HepG2 (cell line): ENCODE results near the gene MRRF. TPM values are rescaled to one million over a fixed set of nuclear protein-coding genes. Genes with fewer than 3 reads are reported as not detected.
A peak's percentile ranks its signal among the peaks of the same experiment; 100 is the strongest.

ENCODE experiments used
- ATAC-seq: fragments of 200-7000 bp; cut with Tn5 transposase; 3 replicates; pipeline ENCODE4 v1.9.1; 2020; ENCODE audit warnings: mild to moderate bottlenecking, moderate library complexity
- BruUV-seq: library from RNA; stranded (reverse); fragments of 400-500 nt; replicated peaks from 2 replicates; lab custom pipeline; 2021; lab: Mats Ljungman, UMichigan
- CTCF ChIA-PET: fragments of 300-600 bp; formaldehyde crosslinking; extraction: SDS; loops from one replicate; lab custom pipeline; 2021; ENCODE audit warnings: low total read pairs, inconsistent platforms, low intra/inter-chr PET ratio; lab: Yijun Ruan, JAX
- POLR2A ChIA-PET: fragments of 350-600 bp; sonication (Branson Sonifier 250); formaldehyde crosslinking; loops from one replicate; lab custom pipeline; 2020; ENCODE audit warnings: antibody characterized with exemption, inconsistent platforms; lab: Yijun Ruan, JAX
- DNase-seq: peaks from one replicate; pipeline ENCODE4 v3.0.0-alpha.2; 2015; ENCODE audit warnings: low spot score
- FAIRE-seq: peaks from 3 replicates; lab custom pipeline; 2011; peaks lifted over from hg19 to GRCh38; lab: Jason Lieb, UNC
- H2AFZ ChIP-seq: one replicate; pipeline ENCODE4 v1.6.1; 2011; ENCODE audit warnings: low read length, inconsistent platforms
- H3K27ac ChIP-seq: fragments of 300-600 bp; 3 replicates; pipeline ENCODE4 v1.8.0; 2011; ENCODE audit warnings: mixed run types, mild to moderate bottlenecking, mixed read lengths, low read length, inconsistent platforms; ENCODE audit not compliant: insufficient read depth; ENCODE audit errors: extremely low read length
- H3K27me3 ChIP-seq, 2 experiments: fragments of 200-600 bp in 1 of 2; 2 replicates in 1 of 2; 3 replicates in 1 of 2; pipeline versions ENCODE4 v1.6.0 to v1.8.0; 2011; ENCODE audit warnings: low read length in 2 of 2, mild to moderate bottlenecking in 2 of 2, moderate library complexity in 2 of 2, inconsistent platforms in 1 of 2; ENCODE audit not compliant: insufficient read depth in 2 of 2, control insufficient read depth in 1 of 2
- H3K36me3 ChIP-seq, 2 experiments: fragments of 200-600 bp in 1 of 2; replicated peaks in 1 of 2; 2 replicates in 1 of 2; 3 replicates in 1 of 2; pipeline versions ENCODE4 v1.5.1 to v1.8.0; 2011; ENCODE audit warnings: low read length in 2 of 2, inconsistent platforms in 1 of 2; ENCODE audit not compliant: insufficient read depth in 2 of 2, control insufficient read depth in 1 of 2
- H3K4me1 ChIP-seq: 2 replicates; pipeline ENCODE4 v1.5.1; 2012; ENCODE audit warnings: low read length, inconsistent platforms; ENCODE audit not compliant: insufficient read depth
- H3K4me2 ChIP-seq: 2 replicates; pipeline ENCODE4 v1.6.0; 2011; ENCODE audit warnings: low read depth, low read length, inconsistent platforms
- H3K4me3 ChIP-seq, 3 experiments: fragments of 200-600 bp in 1 of 3; sonication (generic), shearing (Covaris generic) in 1 of 3; replicated peaks in 1 of 3; 2 replicates each; pipeline ENCODE4 v1.5.1; 2011 to 2016; ENCODE audit warnings: low read length in 3 of 3, inconsistent platforms in 2 of 3, low read depth in 2 of 3, mild to moderate bottlenecking in 2 of 3, control low read depth in 1 of 3, mixed read lengths in 1 of 3; ENCODE audit not compliant: insufficient read depth in 1 of 3
- H3K79me2 ChIP-seq: one replicate; pipeline ENCODE4 v1.6.1; 2011; ENCODE audit warnings: low read length, inconsistent platforms; ENCODE audit not compliant: insufficient read depth
- H3K9ac ChIP-seq: 2 replicates; pipeline ENCODE4 v1.6.0; 2011; ENCODE audit warnings: mild to moderate bottlenecking, low read depth, low read length, inconsistent platforms; ENCODE audit not compliant: insufficient read depth
- H3K9me3 ChIP-seq: 2 replicates; pipeline ENCODE4 v1.5.1; 2012; ENCODE audit warnings: mild to moderate bottlenecking, low read length
- H4K20me1 ChIP-seq: 2 replicates; pipeline ENCODE4 v1.6.0; 2011; ENCODE audit warnings: inconsistent platforms, mild to moderate bottlenecking, low read length, moderate library complexity; ENCODE audit not compliant: insufficient read depth
- FOXA3 ChIP-seq: IDR thresholded peaks from 2 replicates; pipeline ENCODE4 v1.6.1; 2016; ENCODE audit warnings: missing genetic modification reagents, missing compliant biosample characterization
- FOXP4 ChIP-seq: sonication (generic); formaldehyde crosslinking; IDR thresholded peaks from 2 replicates; pipeline ENCODE4 v1.4.0; 2020; ENCODE audit warnings: missing genetic modification reagents
- GATAD2A ChIP-seq: IDR thresholded peaks from 2 replicates; pipeline ENCODE4 v1.6.1; 2016
- HDAC2 ChIP-seq: sonication (generic); formaldehyde crosslinking; IDR thresholded peaks from 2 replicates; pipeline ENCODE4 v1.4.0; 2020; ENCODE audit warnings: missing genetic modification reagents
- HNF4A ChIP-seq: sonication (generic); formaldehyde crosslinking; IDR thresholded peaks from 2 replicates; pipeline ENCODE4 v1.4.0; 2020; ENCODE audit warnings: missing genetic modification reagents
- LCORL ChIP-seq, 2 experiments: fragments of 450-650 bp in 1 of 2; sonication (generic) in 1 of 2; formaldehyde crosslinking in 1 of 2; IDR thresholded peaks; 2 replicates each; pipeline versions ENCODE4 v1.5.0 to v1.6.1; 2017 to 2020; ENCODE audit warnings: antibody characterized with exemption in 1 of 2, missing genetic modification reagents in 1 of 2
- PATZ1 ChIP-seq: sonication (generic); formaldehyde crosslinking; IDR thresholded peaks from 2 replicates; pipeline ENCODE4 v1.4.0; 2020; ENCODE audit warnings: missing genetic modification reagents
- PAXIP1 ChIP-seq: sonication (generic); formaldehyde crosslinking; conservative IDR thresholded peaks from 2 replicates; pipeline ENCODE4 v1.4.0; 2020; ENCODE audit warnings: mild to moderate bottlenecking, missing genetic modification reagents, moderate library complexity
- TCF7 ChIP-seq: sonication (generic); IDR thresholded peaks from 2 replicates; pipeline ENCODE4 v1.6.1; 2016; ENCODE audit warnings: antibody characterized with exemption, low read depth
- ZBTB1 ChIP-seq: sonication (generic); formaldehyde crosslinking; IDR thresholded peaks from 2 replicates; pipeline ENCODE4 v1.4.0; 2020; ENCODE audit warnings: missing genetic modification reagents, borderline replicate concordance
- ZBTB39 ChIP-seq: sonication (generic); formaldehyde crosslinking; IDR thresholded peaks from 2 replicates; pipeline ENCODE4 v1.5.0; 2020; ENCODE audit warnings: missing genetic modification reagents
- ZNF546 ChIP-seq: sonication (generic); formaldehyde crosslinking; conservative IDR thresholded peaks from 2 replicates; pipeline ENCODE4 v1.8.1; 2023; ENCODE audit warnings: mild to moderate bottlenecking, missing genetic modification reagents
- ZNF629 ChIP-seq: sonication (generic); formaldehyde crosslinking; conservative IDR thresholded peaks from 2 replicates; pipeline ENCODE4 v1.5.0; 2020; ENCODE audit warnings: missing genetic modification reagents
- ZNF781 ChIP-seq: sonication (generic); formaldehyde crosslinking; IDR thresholded peaks from 2 replicates; pipeline ENCODE4 v1.5.1; 2020; ENCODE audit warnings: borderline replicate concordance, mild to moderate bottlenecking, missing genetic modification reagents; ENCODE audit errors: not compliant biosample characterization
- WGBS: methylation state at CpG from one replicate; pipeline ENCODE4 v1.1.6; 2017; ENCODE audit warnings: low lambda C conversion rate; 5-methylcytosine and 5-hydroxymethylcytosine counted together
- in situ Hi-C: cut with HindIII; loops from 2 replicates; pipeline ENCODE4 v1.10.0; 2017; ENCODE audit warnings: low pct_unique_long_range_greater_than_20kb; ENCODE audit not compliant: extremely low pct_ligation_motif_present
- intact Hi-C: fragments of 100-400 bp; cut with micrococcal nuclease; formaldehyde crosslinking; loops from one replicate; pipeline ENCODE4 v1.10.0; 2022; ENCODE audit not compliant: unreplicated experiment
- polyA plus RNA-seq, 8 experiments: library from polyadenylated mRNA; depleted of rRNA in 3 of 8; stranded (reverse) in 7 of 8; unstranded in 1 of 8; fragments of >200 nt; fragmentation: Illumina TruSeq in 4 of 8; extraction: Trizol in 4 of 8; gene quantifications; 2 replicates each; pipeline versions ENCODE4 v1.2.1 to v1.2.3, GENCODE V29; 2011 to 2016; ENCODE audit warnings: low read depth in 4 of 8, missing spikeins in 1 of 8, mixed read lengths in 1 of 8; ENCODE audit not compliant: insufficient read depth in 1 of 8
- total RNA-seq, 5 experiments: library from RNA; depleted of rRNA; stranded (reverse); fragments of >200 nt; fragmentation: Illumina TruSeq; extraction: Trizol; gene quantifications; 2 replicates each; pipeline ENCODE4 v1.2.3, GENCODE V29; 2016; ENCODE audit warnings: low read depth in 1 of 5

Gene MRRF
- total and polyA plus RNA-seq, 2 of the 13 experiments (the other 11 are each of a cell fraction or from before 2014, with no cell fraction given): 37.3 to 44.3 TPM

- no peaks in the 10 kb centered on the region for H4K20me1 ChIP-seq
- BruUV-seq: no TSS peak
- CTCF ChIA-PET: no interaction called here
- in situ Hi-C loops (no loop called here), intact Hi-C loops (loop anchor here (5.0 kb wide), 3 partner anchors 74 to 164 kb away; no protein-coding TSS in a partner anchor)
- H3K79me2 ChIP-seq: peaks cover 39% of the 10 kb centered on the region
- no peaks in the 10 kb centered on the region; a peak in 1 of 5 replicates for H3K27me3 ChIP-seq
- peak overlapping the region; percentile 40 for H3K4me2 ChIP-seq
- H3K4me3 ChIP-seq: no peak overlapping the region
- DNase-seq: peak; percentile 89
- H3K36me3 ChIP-seq: peaks cover 4 to 8% of the 10 kb centered on the region in 2 experiments; a peak in 3 of 5 replicates
- H2AFZ ChIP-seq: no peak overlapping the region
- POLR2A ChIA-PET: no interaction called here
- no peaks in the 10 kb centered on the region for H3K9me3 ChIP-seq
- peak; percentile 72 for FAIRE-seq
- no peak overlapping the region for H3K9ac ChIP-seq
- H3K27ac ChIP-seq: no peak overlapping the region
- ATAC-seq: peak; percentile 63
- H3K4me1 ChIP-seq: peaks cover 42% of the 10 kb centered on the region
- WGBS: 14% methylated on average over 1 of the region's 1 CpG
- TF ChIP-seq ZNF629 (CRISPR knock-in tag) (no peak), HNF4A (CRISPR knock-in tag) (peak; percentile 57; the same call in 1 of the 2 replicates), PAXIP1 (peak; percentile 31), PATZ1 (CRISPR knock-in tag) (peak; percentile 25; the same call in 1 of the 2 replicates), ZBTB1 (CRISPR knock-in tag) (no peak), LCORL (IDR thresholded peaks at IDR 0.05) (no peak), LCORL (CRISPR knock-in tag; IDR thresholded peaks at IDR 0.05) (0 out of 2 replicates have a peak, but pooled peaks have one; percentile 24), HDAC2 (CRISPR knock-in tag) (peak; percentile 39; the same call in 1 of the 2 replicates), ZNF781 (CRISPR knock-in tag) (no peak), FOXA3 (CRISPR knock-in tag) (peak; percentile 33; the same call in 1 of the 2 replicates), ZNF546 (no peak), TCF7 (peak; percentile 60), FOXP4 (peak; percentile 23; the same call in 1 of the 2 replicates), ZBTB39 (CRISPR knock-in tag) (peak; percentile 91), GATAD2A (peak; percentile 44)
Observed at GRCh38 chr9:122261469-122261881, 3.2 kb upstream of the MRRF start.
